GM18867 (cell line): ENCODE results near the gene UPF1.
"Not testable (repeated sequence)": the region's sequence is repeated elsewhere in the genome, so short reads cannot be mapped to it uniquely, and the experiment has no call there.

Source experiments
- ATAC-seq: cut with Tn5 transposase; IDR thresholded peaks from one replicate; pipeline ENCODE4 v1.9.1; 2021; ENCODE audit warnings: mild to moderate bottlenecking, moderate library complexity; ENCODE audit not compliant: unreplicated experiment

Gene UPF1

DNA sequence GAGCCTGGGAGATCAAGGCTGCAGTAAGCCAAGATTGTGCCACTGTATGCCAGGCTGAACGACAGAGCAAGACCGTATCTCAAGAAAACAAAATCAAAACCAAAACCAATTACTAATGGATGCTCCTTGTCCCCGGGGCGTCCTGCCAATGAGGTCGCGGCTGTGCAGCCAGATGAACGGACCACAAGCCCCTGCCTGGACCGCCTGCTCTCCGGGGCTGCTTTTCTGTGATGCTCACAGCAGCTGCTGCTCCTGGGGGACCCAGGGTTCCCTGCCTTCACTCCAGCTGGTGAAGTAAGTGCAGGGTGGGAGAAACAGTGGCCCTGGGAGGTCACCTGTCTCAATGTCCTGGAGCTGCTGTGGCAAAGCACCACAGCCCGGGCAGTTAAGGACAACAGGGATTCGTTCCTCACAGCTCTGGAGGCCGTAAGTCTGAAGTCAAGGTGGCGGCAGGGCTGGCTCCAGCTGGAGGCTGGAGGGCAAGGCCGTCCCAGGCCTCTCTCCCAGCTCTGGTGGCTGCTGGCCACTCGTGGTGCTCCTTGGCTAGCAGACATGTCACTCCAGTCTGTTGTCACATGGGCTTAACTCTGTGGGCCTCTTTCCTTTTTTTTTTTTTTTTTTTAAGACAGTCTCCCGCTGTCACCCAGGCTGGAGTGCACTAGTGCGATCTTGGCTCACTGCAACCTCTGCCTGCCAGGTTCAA, 77.3 kb downstream of the UPF1 start:
- ATAC-seq = no peak

DNA sequence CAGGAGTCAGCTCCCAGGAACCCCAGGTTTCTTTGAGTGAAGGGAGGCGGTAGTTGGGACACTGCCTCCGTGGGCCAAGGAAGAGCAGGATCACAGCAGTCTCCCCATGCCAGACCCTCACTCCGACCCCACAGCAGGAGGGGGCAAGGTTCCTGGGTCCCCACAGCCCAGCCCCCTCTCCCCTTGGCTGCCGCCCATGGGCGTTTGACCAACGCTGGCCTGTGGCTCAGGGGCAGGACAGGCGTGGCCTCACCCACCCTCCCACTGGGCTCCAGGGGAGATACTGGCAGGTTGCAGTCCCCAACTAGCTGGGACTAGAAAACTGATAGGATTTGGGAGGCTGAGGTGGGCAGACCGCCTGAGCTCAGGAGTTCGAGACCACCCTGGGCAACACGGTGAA, 78.3 kb downstream of the UPF1 start:
- no peak for ATAC-seq

DNA sequence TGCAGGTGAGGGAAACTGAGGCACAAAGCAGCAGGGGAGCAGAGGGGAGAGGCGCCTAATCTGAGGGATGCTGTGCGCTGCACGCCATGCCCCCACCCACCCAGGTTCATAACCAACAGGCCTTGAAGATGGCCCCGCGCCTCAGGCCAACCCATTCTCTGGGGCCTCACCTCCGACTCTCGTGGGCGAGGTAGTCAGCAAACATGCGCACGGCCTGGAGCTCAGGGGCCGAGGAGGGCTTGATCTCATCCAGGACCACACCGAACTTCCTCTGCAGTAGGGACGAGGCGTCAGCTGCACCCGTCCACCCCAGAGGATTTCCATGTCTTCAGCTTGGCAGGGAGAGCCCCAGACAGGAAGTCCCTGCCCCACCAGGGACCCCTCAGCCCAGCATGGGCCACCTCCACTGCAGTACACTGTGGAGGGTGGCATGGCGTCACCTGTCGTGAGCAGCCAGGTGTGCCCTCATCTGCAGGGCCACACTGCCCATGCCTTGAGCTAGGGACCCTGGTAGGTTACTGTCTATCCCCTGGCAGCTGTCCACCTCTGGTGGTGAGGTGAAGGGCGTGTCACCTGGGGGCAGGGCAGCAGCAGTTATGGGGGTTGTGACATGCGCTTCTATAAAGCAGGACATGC, 79.2 kb downstream of the UPF1 start:
- ATAC-seq = no peak

DNA sequence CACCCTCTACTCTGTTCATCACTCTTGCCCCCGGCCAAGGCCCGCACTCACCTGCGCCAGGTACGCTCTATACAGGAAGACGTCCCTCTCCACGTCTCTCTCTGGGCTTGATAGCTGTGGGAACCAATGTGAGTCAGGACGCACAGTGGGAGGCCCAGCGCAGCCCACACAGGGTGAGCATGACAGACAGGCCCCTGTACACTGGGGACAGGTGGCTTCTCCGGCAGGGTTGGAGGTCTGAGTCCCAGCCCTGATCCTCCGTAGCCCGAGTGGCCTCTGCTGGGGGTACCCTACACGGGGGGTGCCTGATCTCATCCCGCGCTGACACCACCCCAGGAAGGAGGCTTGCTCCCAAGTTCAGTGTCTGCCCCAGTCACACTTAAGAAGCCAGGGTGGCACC, 81.2 kb downstream of the UPF1 start:
- no peak for ATAC-seq

DNA sequence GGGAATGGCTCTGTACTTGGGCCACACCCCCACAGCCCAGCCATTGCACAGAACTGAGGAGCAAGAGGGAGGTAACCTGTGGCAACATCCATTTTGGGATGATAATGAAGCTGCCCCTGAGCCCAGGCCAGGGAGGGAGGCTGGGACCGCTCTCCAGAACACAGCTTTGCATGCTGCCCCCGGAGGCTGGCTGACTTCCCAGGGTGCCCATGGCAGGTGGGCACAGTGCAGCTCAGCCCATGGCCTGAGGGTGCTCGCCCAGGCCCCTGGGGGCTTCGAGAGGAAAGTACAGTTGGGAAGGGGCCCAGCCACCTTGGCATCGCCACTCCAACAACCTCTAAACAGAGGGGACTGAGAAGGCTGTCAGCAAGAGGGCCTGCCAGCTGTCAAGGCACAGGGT, 81.7 kb downstream of the UPF1 start:
- no peak for ATAC-seq

DNA sequence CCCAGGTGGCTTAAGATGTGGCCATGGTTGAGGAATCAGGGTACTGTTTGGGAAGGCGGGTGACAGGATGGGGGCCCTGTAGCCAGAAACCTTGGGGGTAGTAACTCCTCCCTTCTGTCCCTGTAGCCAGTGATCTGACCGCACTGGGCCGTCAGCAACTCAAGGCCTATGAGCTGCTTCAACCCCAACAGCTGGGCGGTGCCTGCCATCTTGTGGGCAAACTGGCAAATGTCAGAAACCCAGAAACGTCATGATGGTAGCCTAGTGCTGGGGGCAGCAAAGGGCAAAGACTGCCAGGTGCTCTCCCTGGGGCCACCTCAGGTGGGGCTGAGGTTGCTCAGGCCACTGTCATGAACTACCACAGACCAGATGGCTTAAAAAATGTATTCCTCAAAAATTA, 83.9 kb downstream of the UPF1 start:
- no peak for ATAC-seq

DNA sequence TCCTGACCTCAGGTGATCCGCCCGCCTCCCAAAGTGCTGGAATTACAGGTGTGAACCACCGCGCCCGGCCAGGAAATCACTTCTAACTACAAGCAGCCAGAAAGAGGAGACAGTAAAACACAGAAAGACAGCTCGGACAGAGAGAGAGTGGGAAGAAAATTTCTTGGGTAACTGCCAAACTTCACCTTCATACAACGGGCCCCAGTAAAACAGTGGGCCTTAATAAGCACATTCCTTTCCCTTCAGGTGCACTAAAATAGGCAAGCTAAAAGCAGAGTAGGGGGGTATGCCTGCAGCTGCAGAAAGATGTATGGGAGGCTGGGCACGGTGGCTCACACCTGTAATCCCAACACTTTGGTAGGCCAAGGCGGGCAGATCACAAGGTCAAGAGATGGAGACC, 85.8 kb downstream of the UPF1 start:
- not testable (repeated sequence) for ATAC-seq
